ENCODE data around the gene GSTT2.

Gene GSTT2

GRCh38 chr22:24002851-24003250 lies 22.9 kb downstream of the GSTT2 start:
- DNase-seq (ENCODE audit: low read depth), result no peak
- TF ChIP-seq CTCF (IDR thresholded peaks at IDR 0.05; ENCODE audit: insufficient read depth, low read depth, low read length, missing control alignments), result no peak

GRCh38 chr22:24003887-24004286 lies 24.0 kb downstream of the GSTT2 start:
- no peak for TF ChIP-seq CTCF (IDR thresholded peaks at IDR 0.05; ENCODE audit: insufficient read depth, low read depth, low read length, missing control alignments)
- H3K4me3 ChIP-seq (ENCODE audit: low read length), result no peak overlapping the region
- no peak for DNase-seq (ENCODE audit: low read depth)

More at GRCh38 chr22:24002851-24003250, 22.9 kb downstream of the GSTT2 start:
- H3K4me3 ChIP-seq (ENCODE audit: low read length), result no peak overlapping the region

DNA sequence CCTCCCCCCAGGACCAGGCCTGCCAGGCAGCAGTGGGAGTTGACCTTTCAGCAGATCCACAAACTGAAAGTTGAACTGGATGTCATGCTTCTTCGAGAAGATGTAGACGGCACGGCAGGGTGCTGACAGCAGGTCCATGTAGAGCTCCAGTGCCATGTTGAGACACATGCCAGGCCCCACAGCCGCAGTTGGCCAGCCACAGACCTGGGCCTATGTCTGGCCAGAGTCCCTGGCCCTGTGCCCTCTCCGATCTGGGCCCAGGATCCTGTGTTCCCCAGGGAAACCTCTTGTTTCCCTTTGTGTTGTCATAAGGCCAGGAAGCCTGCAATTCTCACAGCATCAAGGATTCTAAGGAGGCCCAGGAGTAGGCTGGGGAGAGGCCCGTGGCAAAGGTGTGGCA lies 25.3 kb downstream of the GSTT2 start, which contains the start of gene GSTT4:
GSTT4 (minus strand) TSS at position 253 of the 400 bp plus-strand sequence; CDS start at position 156, 97 bp downstream.
- H3K4me3 ChIP-seq (ENCODE audit: low read length), result no peak within 1 kb of the TSS
- DNase-seq (ENCODE audit: low read depth), result no peak
- TF ChIP-seq CTCF (IDR thresholded peaks at IDR 0.05; ENCODE audit: insufficient read depth, low read depth, low read length, missing control alignments), result no peak

DNA sequence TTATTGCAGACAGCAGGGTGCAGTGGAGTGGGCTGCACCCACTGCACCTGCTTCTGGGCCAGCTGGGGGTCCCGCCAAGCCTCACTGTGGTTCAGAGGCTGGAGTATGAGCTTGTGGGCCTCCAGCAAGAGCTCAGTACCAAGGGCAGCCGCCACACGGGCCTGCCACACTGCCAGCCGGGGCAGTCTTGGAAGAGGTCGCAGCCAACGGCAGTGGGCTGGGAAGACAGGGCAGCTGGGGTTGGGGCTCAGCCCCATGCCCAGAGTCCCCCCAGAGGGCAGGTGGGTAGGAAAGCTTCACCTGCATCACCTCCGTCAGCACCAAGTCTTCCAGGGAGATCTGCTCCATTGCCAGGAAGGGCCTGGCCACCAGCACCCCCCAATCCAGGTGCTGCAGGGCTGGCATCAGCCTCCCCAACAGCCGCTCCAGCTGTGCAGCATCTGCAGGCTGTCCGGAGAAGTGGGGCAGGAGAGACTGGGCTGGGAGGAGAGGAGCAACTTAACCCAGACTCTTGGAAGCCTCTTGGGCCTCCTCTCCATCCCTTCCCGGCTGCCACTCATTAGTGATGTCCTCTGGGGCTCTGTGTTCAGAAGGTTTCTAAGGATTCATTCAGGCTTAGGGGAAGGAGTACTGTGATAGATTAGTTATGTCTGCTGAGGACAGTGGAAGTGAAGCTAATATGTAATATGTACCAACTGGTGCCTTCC lies 26.4 kb downstream of the GSTT2 start:
- H3K4me3 ChIP-seq (ENCODE audit: low read length), result no peak overlapping the region
- DNase-seq (ENCODE audit: low read depth), result no peak
- TF ChIP-seq CTCF (IDR thresholded peaks at IDR 0.05; ENCODE audit: insufficient read depth, low read depth, low read length, missing control alignments), result no peak

DNA sequence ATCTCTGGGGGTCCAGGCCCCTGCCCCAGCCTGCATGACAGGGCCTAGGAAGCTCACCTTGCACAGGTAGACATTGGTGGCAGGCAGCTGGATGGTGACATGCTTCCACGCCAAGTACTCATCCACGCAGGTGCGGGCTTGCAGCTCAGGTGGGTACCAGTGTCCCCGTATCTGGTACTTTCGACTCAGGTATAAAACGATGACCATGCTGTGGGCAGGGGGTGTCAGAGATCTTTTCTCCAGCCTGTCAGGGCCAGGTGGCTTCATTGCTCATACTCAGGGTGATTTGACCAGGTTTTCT lies 26.9 kb downstream of the GSTT2 start:
- no peak for TF ChIP-seq CTCF (IDR thresholded peaks at IDR 0.05; ENCODE audit: insufficient read depth, low read depth, low read length, missing control alignments)
- DNase-seq (ENCODE audit: low read depth), result no peak

GRCh38 chr22:24007253-24008021 lies 27.5 kb downstream of the GSTT2 start:
- DNase-seq (ENCODE audit: low read depth), result no peak
- TF ChIP-seq CTCF (IDR thresholded peaks at IDR 0.05; ENCODE audit: insufficient read depth, low read depth, low read length, missing control alignments), result no peak
- H3K4me3 ChIP-seq (ENCODE audit: low read length), result no peak overlapping the region

More for the DNA sequence above, 26.9 kb downstream of the GSTT2 start:
- no peak overlapping the region for H3K4me3 ChIP-seq (ENCODE audit: low read length)

- no peak for TF ChIP-seq CTCF (IDR thresholded peaks at IDR 0.05; ENCODE audit: insufficient read depth, low read depth, low read length, missing control alignments)
- no peak overlapping the region for H3K4me3 ChIP-seq (ENCODE audit: low read length)
- no peak for DNase-seq (ENCODE audit: low read depth)
Observed at GRCh38 chr22:24008022-24008283, 28.0 kb downstream of the GSTT2 start.

Data from epithelial cell of esophagus (primary cell).